Measurements from ENCODE around the gene CACNB2. TPM values are rescaled to one million over a fixed set of nuclear protein-coding genes. Genes with fewer than 3 reads are reported as not detected.

CACNB2 gene
- total and polyA plus RNA-seq, 2 experiments from 2014 or later: 4.6 to 5.3 TPM

DNA sequence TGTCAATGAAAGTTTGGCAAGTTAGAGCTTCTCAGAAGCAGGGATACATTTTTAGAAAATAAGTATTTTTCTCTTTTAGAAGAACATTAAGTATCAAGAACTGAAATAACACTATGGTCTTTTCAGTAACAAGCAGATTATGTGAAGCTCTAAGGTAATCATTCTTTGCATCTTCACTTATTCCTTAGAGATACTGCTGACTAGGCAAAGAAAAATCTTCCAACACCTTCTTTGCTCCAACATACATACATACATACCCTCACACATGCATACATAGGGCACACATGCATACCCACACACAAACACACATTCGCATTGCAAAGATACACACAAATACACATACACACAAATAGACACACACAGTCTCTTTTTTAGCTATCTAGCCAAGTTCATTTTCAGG, 37.8 kb upstream of the CACNB2 start:
- no peaks in the 10 kb centered on the region for H3K4me1 ChIP-seq (ENCODE audit: insufficient read depth)
- no peak overlapping the region for H2AFZ ChIP-seq
- no peak for DNase-seq (ENCODE audit: low spot score)
- H3K4me2 ChIP-seq: no peak overlapping the region
- peaks cover 4% of the 10 kb centered on the region for H3K27me3 ChIP-seq
- WGBS (ENCODE audit: low lambda C conversion rate, missing lambda C conversion rate): 90% methylated on average over 1 of the region's 1 CpG
- H4K20me1 ChIP-seq (ENCODE audit: insufficient read depth, poor library complexity, severe bottlenecking): no peaks in the 10 kb centered on the region
- no peak overlapping the region for H3K27ac ChIP-seq
- no peak overlapping the region for H3K4me3 ChIP-seq
- TF ChIP-seq EZH2 (IDR thresholded peaks at IDR 0.05; ENCODE audit: borderline replicate concordance) (no peak), EZH2phosphoT487 (IDR thresholded peaks at IDR 0.05; ENCODE audit: low read depth, severe bottlenecking, unreplicated experiment) (no peak), CTCF (IDR thresholded peaks at IDR 0.05; ENCODE audit: poor library complexity) (no peak)
- no peaks in the 10 kb centered on the region for H3K9me3 ChIP-seq (ENCODE audit: low read depth)
- H3K79me2 ChIP-seq: no peaks in the 10 kb centered on the region
- H3K9me2 ChIP-seq (replicated peaks; ENCODE audit: insufficient read depth): no peaks in the 10 kb centered on the region
- H3K36me3 ChIP-seq (replicated peaks; ENCODE audit: insufficient read depth, low read depth): no peaks in the 10 kb centered on the region

DNA sequence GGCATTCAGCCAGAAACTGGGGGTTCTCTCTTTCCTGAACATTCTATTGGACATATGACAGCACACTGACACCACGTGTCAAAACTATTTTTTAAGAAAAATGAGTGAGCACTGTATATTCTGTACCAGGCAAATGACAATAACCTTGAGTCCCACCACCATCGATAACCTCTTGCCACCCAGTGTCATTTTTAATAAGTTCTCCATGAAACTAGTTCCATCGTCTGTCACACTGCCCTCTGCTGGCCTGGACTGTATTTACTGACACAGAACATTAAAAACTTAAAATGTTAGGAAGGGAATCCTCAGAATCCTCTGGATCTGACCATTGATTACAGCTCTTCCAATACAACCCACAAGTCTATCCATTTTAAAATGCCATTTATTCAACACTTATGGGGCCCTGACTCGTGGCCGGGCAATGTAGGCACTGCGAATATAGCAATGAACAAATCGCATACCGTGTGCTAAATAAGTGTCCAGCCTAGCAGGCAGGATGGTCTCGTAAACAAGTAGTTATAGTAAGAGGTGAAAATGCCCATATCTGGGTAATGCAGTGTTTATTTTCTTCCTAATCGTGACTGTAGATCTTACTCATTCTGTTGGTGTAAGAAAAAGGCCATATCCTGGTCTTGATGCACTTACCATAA, 35.9 kb upstream of the CACNB2 start:
- Histone ChIP-seq H3K4me2 (no peak overlapping the region), H3K9me3 (ENCODE audit: low read depth) (no peaks in the 10 kb centered on the region), H3K27ac (no peak overlapping the region), H3K9me2 (replicated peaks; ENCODE audit: insufficient read depth) (no peaks in the 10 kb centered on the region), H3K4me3 (no peak overlapping the region), H2AFZ (no peak overlapping the region), H4K20me1 (ENCODE audit: insufficient read depth, poor library complexity, severe bottlenecking) (no peaks in the 10 kb centered on the region), H3K79me2 (no peaks in the 10 kb centered on the region), H3K4me1 (ENCODE audit: insufficient read depth) (no peaks in the 10 kb centered on the region), H3K27me3 (peaks cover 4% of the 10 kb centered on the region), H3K36me3 (replicated peaks; ENCODE audit: insufficient read depth, low read depth) (no peaks in the 10 kb centered on the region)
- DNase-seq (ENCODE audit: low spot score): peak; percentile 55
- WGBS (ENCODE audit: low lambda C conversion rate, missing lambda C conversion rate): 71% methylated on average over 10 of the region's 10 CpGs
- TF ChIP-seq EZH2 (IDR thresholded peaks at IDR 0.05; ENCODE audit: borderline replicate concordance) (no peak), CTCF (IDR thresholded peaks at IDR 0.05; ENCODE audit: poor library complexity) (peak; percentile 74)

DNA sequence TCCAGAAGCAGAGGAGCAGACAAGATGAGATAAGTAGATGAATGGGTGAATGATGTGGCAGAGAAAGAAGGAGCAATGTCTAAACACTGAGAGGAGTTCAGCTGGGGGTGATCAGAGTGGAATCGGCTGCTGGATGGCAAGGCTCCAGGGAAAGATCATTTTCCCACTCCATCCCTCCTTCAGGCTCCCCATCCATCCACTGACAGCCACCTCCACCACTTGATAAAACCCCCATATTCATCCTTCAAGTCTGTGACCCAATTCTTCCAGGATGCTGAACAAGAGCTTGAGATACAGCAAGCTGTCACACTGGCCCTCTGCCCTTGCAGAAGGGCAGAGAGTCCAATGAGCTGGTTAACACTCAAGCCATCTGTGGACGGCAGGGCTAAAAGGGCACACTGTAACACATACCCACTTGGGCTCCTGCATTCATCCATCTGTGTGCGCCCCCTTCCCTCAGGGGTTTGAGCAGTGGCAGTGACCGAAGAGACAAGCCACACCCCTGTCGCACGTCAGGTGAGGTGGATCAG, 30.8 kb upstream of the CACNB2 start:
- H3K27ac ChIP-seq: no peak overlapping the region
- H3K79me2 ChIP-seq: no peaks in the 10 kb centered on the region
- H4K20me1 ChIP-seq (ENCODE audit: insufficient read depth, poor library complexity, severe bottlenecking): no peaks in the 10 kb centered on the region
- H3K4me2 ChIP-seq: no peak overlapping the region
- WGBS (ENCODE audit: low lambda C conversion rate, missing lambda C conversion rate): 83% methylated on average over 6 of the region's 6 CpGs
- peaks cover 4% of the 10 kb centered on the region for H3K27me3 ChIP-seq
- no peak for DNase-seq (ENCODE audit: low spot score)
- no peaks in the 10 kb centered on the region for H3K9me3 ChIP-seq (ENCODE audit: low read depth)
- H2AFZ ChIP-seq: no peak overlapping the region
- TF ChIP-seq EZH2phosphoT487 (IDR thresholded peaks at IDR 0.05; ENCODE audit: low read depth, severe bottlenecking, unreplicated experiment): no peak
- TF ChIP-seq EZH2 (IDR thresholded peaks at IDR 0.05; ENCODE audit: borderline replicate concordance): no peak
- TF ChIP-seq CTCF (IDR thresholded peaks at IDR 0.05; ENCODE audit: poor library complexity): no peak
- H3K9me2 ChIP-seq (replicated peaks; ENCODE audit: insufficient read depth): no peaks in the 10 kb centered on the region
- no peak overlapping the region for H3K4me3 ChIP-seq
- no peaks in the 10 kb centered on the region for H3K4me1 ChIP-seq (ENCODE audit: insufficient read depth)
- H3K36me3 ChIP-seq (replicated peaks; ENCODE audit: insufficient read depth, low read depth): no peaks in the 10 kb centered on the region

Data from hepatocyte (in vitro differentiated cells).